Skeletal muscle cell (primary cell): ENCODE results near the gene RGL1.

Source experiments
- DNase-seq: peaks from one replicate; pipeline ENCODE4 v3.0.0-alpha.2; 2010; ENCODE audit warnings: low read depth
- H3K4me3 ChIP-seq: 2 replicates; pipeline ENCODE4 v1.5.1; 2011; ENCODE audit warnings: low read depth, mild to moderate bottlenecking, control low read depth, low read length, moderate library complexity

Gene RGL1

GRCh38 chr1:183905508-183906113 is 100.7 kb downstream of the RGL1 start:
- no peak overlapping the region for H3K4me3 ChIP-seq
- no peak for DNase-seq

GRCh38 chr1:183907070-183907469 is 102.2 kb downstream of the RGL1 start:
- no peak overlapping the region for H3K4me3 ChIP-seq
- DNase-seq = peak; percentile 15

- no peak overlapping the region for H3K4me3 ChIP-seq
- DNase-seq = no peak
Measured at GRCh38 chr1:183908079-183908478, 103.2 kb downstream of the RGL1 start.

- H3K4me3 ChIP-seq = no peak overlapping the region
- no peak for DNase-seq
Measured at GRCh38 chr1:183909672-183910071, 104.8 kb downstream of the RGL1 start.

- no peak for DNase-seq
- H3K4me3 ChIP-seq = no peak overlapping the region
Measured at GRCh38 chr1:183910845-183911244, 105.9 kb downstream of the RGL1 start.

GRCh38 chr1:183911285-183911684 is 106.4 kb downstream of the RGL1 start:
- no peak overlapping the region for H3K4me3 ChIP-seq
- no peak for DNase-seq

GRCh38 chr1:183912265-183912886 is 107.5 kb downstream of the RGL1 start:
- no peak overlapping the region for H3K4me3 ChIP-seq
- no peak for DNase-seq

- peak; percentile 67 for DNase-seq
- no peak overlapping the region for H3K4me3 ChIP-seq
Measured at GRCh38 chr1:183913567-183913993, 108.7 kb downstream of the RGL1 start.

- DNase-seq = no peak
- no peak overlapping the region for H3K4me3 ChIP-seq
Measured at GRCh38 chr1:183914276-183914675, 109.4 kb downstream of the RGL1 start.

- H3K4me3 ChIP-seq = no peak overlapping the region
- no peak for DNase-seq
Measured at GRCh38 chr1:183914891-183915290, 110.0 kb downstream of the RGL1 start.

- DNase-seq = peak; percentile 94
- H3K4me3 ChIP-seq = peak overlapping the region; percentile 16
Measured at GRCh38 chr1:183915625-183916510, 110.9 kb downstream of the RGL1 start.

- no peak for DNase-seq
- H3K4me3 ChIP-seq = no peak overlapping the region
Measured at GRCh38 chr1:183916574-183916973, 111.7 kb downstream of the RGL1 start.

- H3K4me3 ChIP-seq = no peak overlapping the region
- no peak for DNase-seq
Measured at GRCh38 chr1:183918589-183918988, 113.7 kb downstream of the RGL1 start.

- H3K4me3 ChIP-seq = no peak overlapping the region
- no peak for DNase-seq
Measured at GRCh38 chr1:183920651-183921050, 115.7 kb downstream of the RGL1 start.

- DNase-seq = no peak
- H3K4me3 ChIP-seq = no peak overlapping the region
Measured at GRCh38 chr1:183922197-183922596, 117.3 kb downstream of the RGL1 start.

- no peak overlapping the region for H3K4me3 ChIP-seq
Measured at GRCh38 chr1:183925947-183926346, 121.0 kb downstream of the RGL1 start.

GRCh38 chr1:183926983-183927382 is 122.1 kb downstream of the RGL1 start:
- DNase-seq = no peak
- H3K4me3 ChIP-seq = no peak overlapping the region

More at GRCh38 chr1:183925947-183926346, 121.0 kb downstream of the RGL1 start:
- no peak for DNase-seq

GRCh38 chr1:183931646-183932271 is 126.8 kb downstream of the RGL1 start:
- DNase-seq = no peak
- no peak overlapping the region for H3K4me3 ChIP-seq

- no peak overlapping the region for H3K4me3 ChIP-seq
- peak; percentile 83 for DNase-seq
Measured at GRCh38 chr1:183932412-183932811, 127.5 kb downstream of the RGL1 start.
